ENCODE measurements around the gene SPTBN1. TPM values are rescaled to one million over a fixed set of nuclear protein-coding genes. Genes with fewer than 3 reads are reported as not detected.

SPTBN1 gene
- total RNA-seq, 1 donor from 2014 or later = 224 TPM

- H3K4me3 ChIP-seq (ENCODE audit: low read depth, low read length) = peak overlapping the region; percentile 95
- no peak for TF ChIP-seq CTCF (conservative IDR thresholded peaks at IDR 0.05; ENCODE audit: low read depth, low read length)
- DNase-seq (ENCODE audit: low read depth) = peak; percentile 92
Measured at GRCh38 chr2:54556621-54557121, 100.5 kb downstream of the SPTBN1 start.

GRCh38 chr2:54557211-54557600, 101.1 kb downstream of the SPTBN1 start:
- DNase-seq (ENCODE audit: low read depth) = no peak
- TF ChIP-seq CTCF (conservative IDR thresholded peaks at IDR 0.05; ENCODE audit: low read depth, low read length) = no peak
- peak overlapping the region; percentile 95 for H3K4me3 ChIP-seq (ENCODE audit: low read depth, low read length)

GRCh38 chr2:54557601-54558187, 101.6 kb downstream of the SPTBN1 start:
- DNase-seq (ENCODE audit: low read depth) = no peak
- peak overlapping the region; percentile 95 for H3K4me3 ChIP-seq (ENCODE audit: low read depth, low read length)
- no peak for TF ChIP-seq CTCF (conservative IDR thresholded peaks at IDR 0.05; ENCODE audit: low read depth, low read length)

DNA sequence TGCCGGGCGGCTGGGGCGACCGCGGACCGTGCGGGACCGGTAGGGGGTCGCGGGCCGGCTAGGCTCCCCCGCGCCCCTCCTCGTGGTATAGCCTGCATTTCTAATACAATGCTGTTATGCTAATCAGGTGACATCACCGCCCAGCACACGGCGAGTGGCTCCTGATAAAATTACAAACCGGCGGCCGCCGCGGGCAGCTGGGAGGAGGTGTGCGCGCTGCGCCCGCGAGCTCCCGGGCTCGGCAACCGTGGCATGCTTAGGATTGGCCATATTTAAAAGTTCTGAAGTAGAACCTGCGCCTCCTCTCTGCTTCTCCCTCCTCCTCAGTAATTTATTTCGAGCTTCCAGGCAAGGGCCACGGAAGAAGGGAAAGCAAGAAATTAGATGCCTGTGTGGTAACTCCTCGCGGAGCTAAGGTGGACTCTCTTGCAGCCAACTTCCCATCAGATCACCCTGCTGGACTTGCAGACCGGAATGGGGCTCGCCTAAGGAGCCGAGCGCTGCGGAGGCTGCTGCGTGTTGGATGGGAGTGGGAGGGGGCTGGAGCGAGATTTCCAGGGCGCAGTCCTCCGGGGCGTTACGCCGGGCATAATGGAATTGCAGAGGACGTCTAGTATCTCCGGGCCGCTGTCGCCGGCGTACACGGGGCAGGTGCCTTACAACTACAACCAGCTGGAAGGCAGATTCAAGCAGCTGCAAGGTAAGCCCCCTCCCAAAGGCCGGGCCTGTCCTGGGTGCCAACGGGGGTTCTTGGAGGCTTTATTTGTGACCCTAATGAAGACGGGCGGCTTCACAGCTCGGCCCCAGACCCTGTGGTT, 102.3 kb downstream of the SPTBN1 start:
- DNase-seq (ENCODE audit: low read depth) = no peak
- H3K4me3 ChIP-seq (ENCODE audit: low read depth, low read length) = peak overlapping the region; percentile 95
- TF ChIP-seq CTCF (conservative IDR thresholded peaks at IDR 0.05; ENCODE audit: low read depth, low read length) = no peak

GRCh38 chr2:54559006-54559445, 102.9 kb downstream of the SPTBN1 start:
- no peak for DNase-seq (ENCODE audit: low read depth)
- H3K4me3 ChIP-seq (ENCODE audit: low read depth, low read length) = peak overlapping the region; percentile 95
- no peak for TF ChIP-seq CTCF (conservative IDR thresholded peaks at IDR 0.05; ENCODE audit: low read depth, low read length)

DNA sequence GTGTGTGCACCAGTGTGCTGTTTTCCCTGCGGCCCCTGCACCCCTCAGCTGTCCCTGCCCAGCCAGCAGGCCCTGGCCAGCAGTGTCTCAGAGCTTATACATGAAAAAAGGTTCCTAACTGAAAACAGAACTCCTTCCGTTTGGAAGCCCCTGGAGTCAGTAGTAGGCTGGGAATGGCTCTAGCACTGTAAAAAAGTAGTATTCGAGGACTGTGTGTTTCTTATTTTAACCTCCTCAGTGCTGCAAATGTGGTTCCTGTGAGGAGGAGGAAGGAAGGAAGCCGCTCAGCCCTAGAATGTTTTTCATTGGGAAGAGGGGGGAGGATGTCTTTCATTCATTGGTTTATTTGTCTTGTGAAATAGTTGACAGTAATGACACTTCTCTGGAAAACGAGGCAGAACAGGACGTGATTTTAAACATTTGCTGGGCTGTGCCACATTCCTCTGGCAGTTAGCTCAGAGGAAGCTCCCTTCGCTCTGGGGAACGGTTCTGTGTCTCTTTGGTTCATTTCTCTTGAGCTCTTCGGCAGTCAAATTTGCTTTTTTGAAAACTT, 103.5 kb downstream of the SPTBN1 start:
- no peak for TF ChIP-seq CTCF (conservative IDR thresholded peaks at IDR 0.05; ENCODE audit: low read depth, low read length)
- DNase-seq (ENCODE audit: low read depth) = no peak
- peak overlapping the region; percentile 95 for H3K4me3 ChIP-seq (ENCODE audit: low read depth, low read length)

Measured in epithelial cell of proximal tubule (primary cell).